ENCODE data around the gene SMYD4.
"Not testable (repeated sequence)": the region's sequence is repeated elsewhere in the genome, so short reads cannot be mapped to it uniquely, and the experiment has no call there.

SMYD4 gene

GRCh38 chr17:1802429-1802828 is 27.3 kb downstream of the SMYD4 start:
- CTCF ChIA-PET, result interaction anchor here (1.3 to 2.2 kb wide), 2 partner anchors 17 to 81 kb away, joined by 3 to 8 read pairs; no protein-coding TSS in a partner anchor

GRCh38 chr17:1800712-1801111 is 29.0 kb downstream of the SMYD4 start:
- no peak for DNase-seq (ENCODE audit: low read depth, low spot score)
- ChIA-PET POLR2A (no interaction called here), CTCF (interaction anchor here (0.7 to 5.1 kb wide), 2 partner anchors 17 to 79 kb away, joined by 4 to 28 read pairs; no protein-coding TSS in a partner anchor)
- no peak overlapping the region for H3K4me3 ChIP-seq (ENCODE audit: low read depth, low read length)
- TF ChIP-seq, protein P1, sequence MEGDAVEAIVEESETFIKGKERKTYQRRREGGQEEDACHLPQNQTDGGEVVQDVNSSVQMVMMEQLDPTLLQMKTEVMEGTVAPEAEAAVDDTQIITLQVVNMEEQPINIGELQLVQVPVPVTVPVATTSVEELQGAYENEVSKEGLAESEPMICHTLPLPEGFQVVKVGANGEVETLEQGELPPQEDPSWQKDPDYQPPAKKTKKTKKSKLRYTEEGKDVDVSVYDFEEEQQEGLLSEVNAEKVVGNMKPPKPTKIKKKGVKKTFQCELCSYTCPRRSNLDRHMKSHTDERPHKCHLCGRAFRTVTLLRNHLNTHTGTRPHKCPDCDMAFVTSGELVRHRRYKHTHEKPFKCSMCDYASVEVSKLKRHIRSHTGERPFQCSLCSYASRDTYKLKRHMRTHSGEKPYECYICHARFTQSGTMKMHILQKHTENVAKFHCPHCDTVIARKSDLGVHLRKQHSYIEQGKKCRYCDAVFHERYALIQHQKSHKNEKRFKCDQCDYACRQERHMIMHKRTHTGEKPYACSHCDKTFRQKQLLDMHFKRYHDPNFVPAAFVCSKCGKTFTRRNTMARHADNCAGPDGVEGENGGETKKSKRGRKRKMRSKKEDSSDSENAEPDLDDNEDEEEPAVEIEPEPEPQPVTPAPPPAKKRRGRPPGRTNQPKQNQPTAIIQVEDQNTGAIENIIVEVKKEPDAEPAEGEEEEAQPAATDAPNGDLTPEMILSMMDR (IDR thresholded peaks at IDR 0.05; ENCODE audit: insufficient read depth, low read length, missing control alignments), result no peak

More at GRCh38 chr17:1802429-1802828, 27.3 kb downstream of the SMYD4 start:
- TF ChIP-seq, protein P1 (IDR thresholded peaks at IDR 0.05; ENCODE audit: insufficient read depth, low read length, missing control alignments), result no peak
- POLR2A ChIA-PET, result no interaction called here
- no peak for DNase-seq (ENCODE audit: low read depth, low spot score)
- H3K4me3 ChIP-seq (ENCODE audit: low read depth, low read length), result no peak overlapping the region

DNA sequence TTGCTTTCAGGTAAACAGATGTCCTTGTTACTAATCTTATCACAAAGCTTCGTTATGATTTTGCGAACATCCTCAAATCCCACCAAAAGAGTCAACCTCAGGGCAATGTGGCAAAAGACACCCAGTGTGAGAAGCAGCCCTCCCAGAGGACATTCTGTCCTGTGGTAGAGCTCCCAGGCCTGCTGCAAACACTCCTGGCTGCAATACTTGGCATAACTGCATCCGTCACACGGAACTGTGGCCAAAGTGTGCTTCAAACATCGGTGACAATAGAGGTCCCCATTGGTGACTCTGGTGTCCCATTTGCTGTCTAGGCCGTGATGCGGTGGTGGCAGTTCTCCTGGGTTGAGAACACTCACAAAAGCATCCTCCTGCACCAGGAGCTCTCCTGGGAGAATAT is 29.5 kb downstream of the SMYD4 start:
- POLR2A ChIA-PET, result no interaction called here
- no peak overlapping the region for H3K4me3 ChIP-seq (ENCODE audit: low read depth, low read length)
- TF ChIP-seq, protein P1 (IDR thresholded peaks at IDR 0.05; ENCODE audit: insufficient read depth, low read length, missing control alignments), result no peak
- CTCF ChIA-PET, result interaction anchor here (0.7 to 5.1 kb wide), 4 partner anchors 16 to 226 kb away, joined by 3 to 28 read pairs (median 4); no protein-coding TSS in a partner anchor
- no peak for DNase-seq (ENCODE audit: low read depth, low spot score)

DNA sequence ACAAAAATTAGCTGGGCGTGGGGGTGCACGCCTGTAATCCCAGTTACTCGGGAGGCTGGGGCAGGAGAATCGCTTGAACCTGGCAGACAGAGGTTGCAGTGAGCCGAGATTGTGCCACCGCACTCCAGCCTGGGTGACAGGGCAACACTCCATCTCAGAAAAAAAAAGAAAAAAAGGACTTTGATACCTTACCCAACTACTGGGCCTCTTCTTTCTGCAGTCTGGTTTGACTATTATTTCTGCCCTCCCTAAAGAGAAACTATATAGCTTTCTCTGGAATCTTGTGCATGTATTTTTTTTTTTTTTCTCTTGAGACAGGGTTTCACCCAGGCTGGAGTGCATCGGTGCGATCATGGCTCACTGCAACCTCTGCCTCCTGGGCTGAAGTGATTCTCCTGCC is 31.9 kb downstream of the SMYD4 start:
- DNase-seq (ENCODE audit: low read depth, low spot score); H3K4me3 ChIP-seq (ENCODE audit: low read depth, low read length); POLR2A ChIA-PET: not testable (repeated sequence)
- CTCF ChIA-PET, result interaction anchor here (3.1 to 5.1 kb wide), 2 partner anchors 14 to 77 kb away, joined by 10 to 28 read pairs; no protein-coding TSS in a partner anchor

GRCh38 chr17:1797323-1797722 is 32.4 kb downstream of the SMYD4 start:
- ChIA-PET CTCF (interaction anchor here (0.6 to 5.1 kb wide), 4 partner anchors 9 to 76 kb away, joined by 3 to 28 read pairs (median 8); no protein-coding TSS in a partner anchor), POLR2A (interaction anchor here (0.6 kb wide), 1 partner anchor 12 kb away, joined by 4 read pairs; no protein-coding TSS in a partner anchor)
- no peak for DNase-seq (ENCODE audit: low read depth, low spot score)
- H3K4me3 ChIP-seq (ENCODE audit: low read depth, low read length), result no peak overlapping the region
- TF ChIP-seq, protein P1 (IDR thresholded peaks at IDR 0.05; ENCODE audit: insufficient read depth, low read length, missing control alignments), result no peak

- TF ChIP-seq, protein P1 (IDR thresholded peaks at IDR 0.05; ENCODE audit: insufficient read depth, low read length, missing control alignments), result no peak
- no peak overlapping the region for H3K4me3 ChIP-seq (ENCODE audit: low read depth, low read length)
- ChIA-PET CTCF (interaction anchor here (0.6 to 5.1 kb wide), 4 partner anchors 9 to 76 kb away, joined by 3 to 28 read pairs (median 8); no protein-coding TSS in a partner anchor), POLR2A (interaction anchor here (0.6 kb wide), 1 partner anchor 11 kb away, joined by 4 read pairs; no protein-coding TSS in a partner anchor)
- no peak for DNase-seq (ENCODE audit: low read depth, low spot score)
These were observed 32.9 kb downstream of the SMYD4 start for GRCh38 chr17:1796800-1797199.

DNA sequence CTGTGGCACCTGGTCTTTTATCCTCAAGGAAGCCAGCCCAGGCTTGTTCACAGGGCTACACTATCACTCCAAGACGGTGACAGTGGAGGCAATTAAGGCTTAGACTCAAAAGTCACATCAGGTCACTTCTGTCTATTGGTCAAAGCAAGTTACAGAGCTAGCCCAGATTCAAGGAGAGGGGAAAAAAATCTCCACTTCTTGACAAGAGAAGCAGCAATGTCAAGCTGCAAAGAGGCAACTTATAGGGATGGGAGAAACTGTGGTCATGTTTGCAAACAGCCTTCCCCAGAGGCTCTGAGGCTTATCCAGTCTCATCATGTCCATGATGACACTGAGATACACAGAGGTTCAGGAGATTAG is 36.3 kb downstream of the SMYD4 start:
- TF ChIP-seq, protein P1 (IDR thresholded peaks at IDR 0.05; ENCODE audit: insufficient read depth, low read length, missing control alignments), result no peak
- no peak for DNase-seq (ENCODE audit: low read depth, low spot score)
- no peak overlapping the region for H3K4me3 ChIP-seq (ENCODE audit: low read depth, low read length)
- CTCF ChIA-PET, result interaction anchor here (1.3 to 2.8 kb wide), 3 partner anchors 9 to 72 kb away, joined by 3 to 20 read pairs (median 5); no protein-coding TSS in a partner anchor
- POLR2A ChIA-PET, result no interaction called here

Measured in AG04449 (cell line).